Endothelial cell of umbilical vein (primary cell): ENCODE results near the gene KCNB1.

Experiments
- EZH2 ChIP-seq: IDR thresholded peaks from 2 replicates; pipeline ENCODE4 v1.6.1; 2012; ENCODE audit warnings: borderline replicate concordance, low read depth, mild to moderate bottlenecking, moderate library complexity, low read length, inconsistent platforms; ENCODE audit not compliant: severe bottlenecking
- GATA2 ChIP-seq: IDR thresholded peaks from 2 replicates; pipeline ENCODE4 v1.7.0; 2011; ENCODE audit warnings: low read depth, mild to moderate bottlenecking, moderate library complexity, mixed read lengths, low read length; ENCODE audit not compliant: insufficient read length, insufficient read depth
- POLR2A ChIP-seq: IDR thresholded peaks from 2 replicates; pipeline ENCODE4 v1.6.1; 2012; ENCODE audit warnings: low read depth, mild to moderate bottlenecking, control low read depth, low read length
- POLR2AphosphoS5 ChIP-seq: IDR thresholded peaks from 2 replicates; pipeline ENCODE4 v1.6.1; 2012; ENCODE audit warnings: low read depth, mild to moderate bottlenecking, control low read depth, low read length, moderate library complexity; ENCODE audit not compliant: insufficient read depth
- TF ChIP-seq, protein P1 (sequence below), 2 donors: IDR thresholded peaks; 1 replicate in 1 of 2; 2 replicates in 1 of 2; pipeline ENCODE4 v1.5.1; 2011; ENCODE audit warnings: low read length in 2 of 2, mild to moderate bottlenecking in 2 of 2, moderate library complexity in 2 of 2, control low read depth in 1 of 2, inconsistent platforms in 1 of 2, low read depth in 1 of 2; ENCODE audit not compliant: insufficient read depth in 1 of 2; ENCODE audit errors: extremely low read depth in 1 of 2

GRCh38 chr20:49328790-49329189 is 153.7 kb downstream of the KCNB1 start:
- TF ChIP-seq EZH2 (no peak), GATA2 (no peak), POLR2AphosphoS5 (no peak), POLR2A (no peak)
- TF ChIP-seq, protein P1, sequence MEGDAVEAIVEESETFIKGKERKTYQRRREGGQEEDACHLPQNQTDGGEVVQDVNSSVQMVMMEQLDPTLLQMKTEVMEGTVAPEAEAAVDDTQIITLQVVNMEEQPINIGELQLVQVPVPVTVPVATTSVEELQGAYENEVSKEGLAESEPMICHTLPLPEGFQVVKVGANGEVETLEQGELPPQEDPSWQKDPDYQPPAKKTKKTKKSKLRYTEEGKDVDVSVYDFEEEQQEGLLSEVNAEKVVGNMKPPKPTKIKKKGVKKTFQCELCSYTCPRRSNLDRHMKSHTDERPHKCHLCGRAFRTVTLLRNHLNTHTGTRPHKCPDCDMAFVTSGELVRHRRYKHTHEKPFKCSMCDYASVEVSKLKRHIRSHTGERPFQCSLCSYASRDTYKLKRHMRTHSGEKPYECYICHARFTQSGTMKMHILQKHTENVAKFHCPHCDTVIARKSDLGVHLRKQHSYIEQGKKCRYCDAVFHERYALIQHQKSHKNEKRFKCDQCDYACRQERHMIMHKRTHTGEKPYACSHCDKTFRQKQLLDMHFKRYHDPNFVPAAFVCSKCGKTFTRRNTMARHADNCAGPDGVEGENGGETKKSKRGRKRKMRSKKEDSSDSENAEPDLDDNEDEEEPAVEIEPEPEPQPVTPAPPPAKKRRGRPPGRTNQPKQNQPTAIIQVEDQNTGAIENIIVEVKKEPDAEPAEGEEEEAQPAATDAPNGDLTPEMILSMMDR (IDR thresholded peaks at IDR 0.05; ENCODE audit: extremely low read depth in 1 of 2, insufficient read depth in 1 of 2, low read depth in 1 of 2, low read length in 2 of 2) = no peak
